Esophagus mucosa (tissue), 1 donor: Measurements from ENCODE around the gene STK10. TPM values are rescaled to one million over a fixed set of nuclear protein-coding genes. Genes with fewer than 3 reads are reported as not detected.
A peak's percentile ranks its signal among the peaks of the same experiment; 100 is the strongest.
"Not testable (repeated sequence)": the region's sequence is repeated elsewhere in the genome, so short reads cannot be mapped to it uniquely, and the experiment has no call there.

Source experiments
- ATAC-seq: fragments of 200-7000 bp; cut with Tn5 transposase; one replicate; pipeline ENCODE4 v1.9.1; 2020
- total RNA-seq: library from RNA; stranded (reverse); gene quantifications from one replicate; pipeline ENCODE4 v1.2.4, GENCODE V29; 2023
- donor health status: DM: yes; HTN: yes; CAD: no.

Gene STK10
- total RNA-seq, 1 donor from 2014 or later: 7.3 TPM

DNA sequence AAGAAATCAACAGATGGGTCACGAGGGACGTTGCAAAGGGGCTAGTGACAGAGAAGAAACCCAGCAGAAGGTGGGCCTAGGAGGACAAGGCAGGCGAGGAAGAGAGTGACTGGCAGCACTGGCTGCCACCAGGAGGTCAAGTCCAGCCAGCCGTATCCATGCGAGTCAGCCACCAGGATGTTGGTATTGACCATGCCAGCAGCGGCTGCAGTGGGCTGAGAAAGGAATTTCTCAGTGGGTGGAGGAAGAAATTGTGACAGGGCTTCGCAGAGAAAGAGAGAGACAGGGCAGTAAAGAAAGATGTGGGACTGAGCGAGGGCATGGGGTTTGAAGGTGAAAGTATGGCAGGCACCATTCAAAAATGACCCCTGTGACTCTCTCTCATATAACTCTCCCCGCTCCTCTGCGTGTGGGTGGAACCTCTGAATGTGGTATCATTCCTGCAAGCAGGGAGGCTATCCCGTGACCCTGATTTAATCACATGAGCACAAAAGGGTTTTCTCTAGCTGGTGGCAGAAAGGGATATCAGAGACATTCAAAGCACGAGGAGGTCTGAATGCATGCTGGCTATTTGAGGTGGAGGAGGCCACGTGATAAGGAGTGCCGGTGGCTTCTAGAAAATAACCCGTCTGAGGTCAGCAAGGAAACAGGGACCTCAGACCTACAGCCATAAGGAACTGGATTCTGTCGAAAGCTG is 136.2 kb downstream of the STK10 start:
- no peak for ATAC-seq

DNA sequence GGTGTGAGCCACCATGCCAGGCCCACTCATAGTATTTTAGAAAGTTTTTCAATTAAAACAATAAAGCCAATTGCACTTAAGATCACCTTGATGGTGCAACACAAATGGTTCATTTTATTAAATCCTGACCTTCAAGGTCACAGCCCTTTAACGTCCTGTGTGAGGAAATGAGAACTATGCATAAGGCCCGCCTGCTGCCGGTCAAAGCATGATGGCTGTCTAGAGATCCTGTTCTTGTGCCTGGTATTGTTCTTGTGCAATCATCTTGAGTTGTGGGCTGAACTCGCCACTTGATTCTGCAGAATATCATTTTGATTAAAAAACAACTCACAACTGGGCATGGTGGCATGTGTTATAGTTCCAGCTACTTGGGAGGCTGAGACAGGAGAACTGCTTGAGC is 137.9 kb downstream of the STK10 start:
- no peak for ATAC-seq

DNA sequence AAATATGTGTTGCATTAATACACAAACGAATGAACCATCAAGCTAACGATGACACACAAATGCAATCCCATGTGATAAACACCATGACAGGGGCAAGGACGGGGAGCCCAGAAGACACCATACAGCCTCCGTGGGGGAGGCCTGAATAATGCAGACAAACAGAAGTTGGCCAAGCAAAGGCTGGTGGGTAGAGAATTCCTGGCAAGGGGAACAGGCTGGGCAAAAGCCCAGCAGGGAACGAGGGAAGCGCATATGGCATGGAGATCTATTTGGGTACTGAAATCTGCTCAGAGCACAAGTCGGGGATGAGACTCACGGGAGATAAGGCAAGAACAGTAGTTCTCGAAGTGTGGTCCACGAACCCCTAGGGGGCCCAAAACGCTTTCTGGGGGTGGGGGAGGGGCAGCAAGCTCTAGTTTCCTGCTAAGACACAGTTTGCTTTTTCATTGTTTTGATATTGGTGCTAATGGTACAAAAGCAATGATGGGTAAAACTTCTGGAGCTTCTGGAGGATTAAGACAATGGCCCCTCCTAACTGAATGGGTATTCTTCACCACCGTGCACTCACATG is 138.7 kb downstream of the STK10 start:
- no peak for ATAC-seq

DNA sequence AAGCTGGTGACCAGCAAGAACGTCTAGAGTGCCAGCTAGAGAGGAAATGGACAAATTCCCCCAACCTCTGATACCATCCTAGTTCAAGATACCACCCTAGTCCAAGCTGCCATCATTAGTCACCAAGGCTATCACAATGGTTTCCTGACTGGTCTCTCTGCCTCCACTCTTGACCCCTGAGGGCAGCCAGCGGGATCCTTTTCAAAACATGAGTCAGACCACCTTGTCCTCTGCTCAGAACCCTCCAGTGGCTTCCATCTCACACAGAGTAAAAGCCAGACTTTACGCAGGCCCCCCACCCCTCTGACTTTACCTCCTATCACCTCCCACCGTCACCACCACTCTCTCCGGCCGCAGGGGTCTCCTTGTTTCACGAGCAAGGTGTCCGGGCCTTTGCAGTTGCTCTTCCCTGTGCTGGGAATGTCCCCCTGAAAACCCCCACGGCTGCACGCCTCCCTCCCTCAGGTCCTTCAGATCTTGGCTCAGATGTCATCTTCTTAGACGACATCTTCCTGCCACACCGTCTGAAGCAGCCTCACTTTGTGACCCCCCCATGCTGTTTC is 139.4 kb downstream of the STK10 start:
- ATAC-seq: no peak

DNA sequence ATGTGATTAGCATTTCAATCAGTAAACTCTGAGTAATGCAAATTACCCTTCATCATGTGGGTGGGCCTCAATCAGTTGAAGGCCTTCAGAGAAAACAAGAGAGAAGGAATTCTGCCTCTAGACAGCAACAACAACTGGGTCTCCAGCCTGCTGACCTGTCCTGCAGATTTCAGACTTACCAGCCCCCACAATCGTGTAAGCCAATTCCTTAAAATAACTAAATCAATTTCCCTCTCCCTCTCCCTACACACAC is 139.9 kb downstream of the STK10 start:
- ATAC-seq: no peak

DNA sequence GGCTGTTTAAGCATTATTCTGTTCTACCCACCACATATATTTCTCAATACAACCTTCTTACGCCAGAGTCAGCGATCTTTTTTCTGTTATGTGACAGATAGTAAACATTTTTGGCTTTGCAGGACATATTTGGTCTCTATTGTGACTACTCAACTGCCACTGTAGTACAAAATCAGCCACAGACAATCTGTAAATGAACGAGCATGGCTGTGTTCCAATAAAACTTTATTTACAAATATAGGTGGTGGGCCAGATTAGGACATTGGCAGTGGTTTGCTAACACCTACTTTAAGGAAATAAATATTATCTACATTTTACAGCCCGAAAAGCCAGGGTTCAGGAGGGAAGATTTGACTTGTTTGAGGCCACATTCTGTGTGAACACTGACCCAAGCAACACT is 141.4 kb downstream of the STK10 start:
- ATAC-seq: no peak

DNA sequence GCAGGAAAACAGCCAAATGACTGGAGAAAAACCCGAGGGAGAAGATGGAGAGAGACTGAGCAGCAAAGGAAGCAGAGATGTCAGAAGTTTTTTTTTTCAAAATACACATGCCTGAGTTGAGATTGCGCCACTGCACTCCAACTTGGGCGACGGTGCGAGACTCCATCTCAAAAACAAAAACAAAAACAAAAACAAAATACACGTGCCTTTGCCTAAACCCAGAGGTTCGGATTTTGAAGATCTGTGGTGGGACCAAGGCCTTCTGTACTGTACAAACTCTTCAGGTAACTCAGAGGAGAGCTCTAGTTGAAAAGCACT is 142.8 kb downstream of the STK10 start:
- no peak for ATAC-seq

DNA sequence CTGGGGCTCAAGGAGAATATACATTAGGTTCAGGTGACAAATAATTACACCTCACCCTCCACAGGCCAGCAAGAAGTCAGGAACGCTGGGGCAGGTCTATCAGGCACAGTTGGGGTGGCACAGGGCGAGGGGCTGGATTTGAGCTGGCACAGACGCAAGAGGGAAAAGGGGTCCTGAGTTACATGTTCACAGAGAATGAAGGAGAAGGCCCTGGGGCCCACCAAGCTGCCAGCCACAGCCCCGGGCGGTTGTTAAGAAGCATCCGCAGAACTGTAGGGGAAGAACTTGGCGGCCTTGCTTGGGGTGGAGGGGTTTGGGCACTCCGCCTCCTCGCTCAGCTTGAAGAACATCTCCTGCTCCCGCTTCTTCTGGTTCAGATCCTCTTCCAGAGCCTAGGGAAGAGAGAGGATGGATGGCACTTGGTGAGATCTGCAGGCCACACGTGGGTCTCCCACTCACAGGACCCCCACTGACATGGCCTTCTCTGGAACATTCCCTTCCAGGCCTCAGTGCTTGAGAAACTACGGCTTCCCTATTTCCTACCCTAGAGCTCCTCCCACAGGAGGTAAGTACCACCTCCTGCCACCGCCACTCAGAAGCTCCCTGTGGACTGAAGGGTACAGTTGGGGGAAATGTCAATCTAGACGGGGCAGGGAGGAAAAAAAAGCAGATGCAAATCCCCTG is 143.3 kb downstream of the STK10 start:
- no peak for ATAC-seq

DNA sequence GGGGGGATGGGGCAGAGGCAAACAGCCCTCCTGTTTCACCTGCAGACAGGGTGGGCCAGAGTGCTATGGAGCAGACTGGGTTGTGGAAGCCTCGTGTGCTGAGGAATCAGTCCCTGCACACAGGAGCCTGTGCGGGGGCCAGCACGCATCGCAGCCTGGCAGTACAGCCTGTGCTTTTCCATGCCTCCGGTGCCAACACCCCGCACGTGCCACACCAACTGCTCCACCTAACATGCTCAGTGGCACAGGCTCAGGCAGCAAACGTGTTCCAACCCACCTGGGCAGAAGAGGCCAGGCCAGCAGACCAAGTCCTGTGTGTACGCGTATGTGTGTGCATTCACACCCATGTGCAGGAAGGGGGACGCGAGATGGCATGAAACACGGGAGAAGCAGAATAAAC is 144.2 kb downstream of the STK10 start:
- peak; percentile 69 for ATAC-seq

DNA sequence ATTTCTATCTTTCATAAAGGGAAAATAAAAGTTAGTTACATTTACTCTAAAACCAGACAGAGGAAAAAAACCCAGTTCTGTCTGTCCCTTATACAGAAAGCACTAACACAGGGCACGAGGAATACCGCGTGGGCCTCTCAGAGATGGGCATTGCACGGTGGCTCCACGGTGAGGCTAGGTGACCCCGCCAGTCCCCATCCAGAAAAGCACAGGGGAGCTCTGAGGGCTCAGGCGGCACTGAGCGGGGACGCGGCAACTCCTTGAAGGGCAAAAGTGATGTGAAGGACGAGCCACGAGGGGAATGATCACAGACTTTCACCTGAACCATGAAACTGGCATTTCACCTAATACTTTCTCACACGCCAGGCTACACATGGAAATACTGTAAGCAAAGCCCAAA is 145.8 kb downstream of the STK10 start:
- ATAC-seq: no peak

DNA sequence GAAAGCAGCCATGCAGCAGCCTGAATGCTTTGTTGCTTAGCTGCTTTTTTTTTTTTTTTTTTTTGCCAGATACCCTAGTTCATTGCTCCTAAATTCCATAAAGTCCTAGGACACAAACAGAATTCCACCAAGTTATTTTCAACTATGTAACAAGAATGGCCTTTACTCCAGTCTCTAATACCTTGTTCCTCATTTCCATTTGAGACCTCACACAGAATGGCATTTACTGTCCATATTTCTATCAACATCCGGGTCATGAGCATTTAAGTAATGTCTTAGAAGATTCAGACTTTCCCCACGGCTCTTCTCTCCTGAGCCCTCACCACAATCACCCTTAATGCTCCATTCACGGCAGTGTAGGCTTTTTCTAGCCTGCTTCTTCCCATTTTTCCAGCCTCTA is 149.9 kb downstream of the STK10 start:
- no peak for ATAC-seq

DNA sequence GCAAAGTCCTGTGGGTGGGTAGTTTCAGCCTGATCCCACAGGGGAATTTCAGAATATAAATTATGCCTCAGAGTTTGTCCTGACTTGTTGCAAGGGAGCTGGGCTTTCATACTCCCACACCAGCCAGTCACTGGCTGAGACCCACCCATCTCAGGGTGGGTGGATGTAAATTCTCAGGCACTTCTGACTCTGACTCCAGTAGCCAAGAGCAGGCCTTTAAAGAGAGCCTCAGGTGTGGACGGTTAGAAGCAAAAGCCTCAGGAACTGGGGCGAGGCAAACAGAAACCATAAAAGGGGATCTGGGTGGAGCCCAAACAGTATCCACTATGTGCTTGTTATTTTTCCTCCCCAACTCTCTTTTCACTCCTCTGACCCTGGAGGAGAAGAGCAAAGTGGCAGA is 153.0 kb downstream of the STK10 start:
- ATAC-seq: peak; percentile 82

DNA sequence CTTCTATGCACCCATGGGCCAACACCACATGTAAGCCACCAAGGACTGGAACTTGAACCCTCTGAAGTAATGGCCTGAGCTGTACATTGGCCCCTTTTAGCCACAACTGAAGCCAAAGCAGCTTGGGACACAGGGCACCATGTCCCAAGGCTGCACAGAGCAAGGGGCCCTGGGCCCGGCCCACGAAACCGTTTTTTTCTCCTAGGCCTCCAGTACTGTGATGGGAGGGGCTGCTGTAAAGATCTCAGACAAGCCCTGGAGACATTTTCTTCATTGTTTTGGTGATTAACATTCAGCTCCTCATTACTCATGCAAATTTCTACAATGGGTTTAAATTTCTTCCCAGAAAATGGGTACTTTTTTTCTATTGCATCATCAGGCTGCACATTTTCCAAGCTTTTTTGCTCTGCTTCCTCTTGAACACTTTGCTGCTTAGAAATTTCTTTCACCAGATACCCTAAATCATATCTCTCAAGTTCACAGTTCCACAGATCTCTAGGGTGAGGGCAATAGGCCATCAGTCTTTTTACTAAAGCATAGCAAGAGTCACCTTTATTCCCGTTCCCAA is 156.0 kb downstream of the STK10 start:
- no peak for ATAC-seq

DNA sequence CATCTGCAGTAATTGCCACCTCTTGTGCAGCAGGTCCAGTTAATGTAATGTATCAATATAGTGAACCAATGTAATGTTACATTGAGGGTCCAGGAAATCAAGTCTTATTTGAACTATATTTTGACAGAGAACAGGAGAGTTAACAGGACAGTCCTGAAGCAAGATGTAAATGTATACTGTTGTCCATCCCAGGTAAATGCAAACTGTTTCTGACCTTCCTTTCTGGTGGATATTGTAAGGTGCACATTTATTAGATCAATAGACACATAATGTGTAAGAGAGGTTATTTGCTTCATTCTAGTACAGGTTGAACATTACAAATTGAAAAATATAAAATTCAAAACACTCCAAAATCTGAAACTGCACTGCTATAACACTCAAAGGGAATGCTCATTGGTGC is 158.1 kb downstream of the STK10 start:
- ATAC-seq: no peak

DNA sequence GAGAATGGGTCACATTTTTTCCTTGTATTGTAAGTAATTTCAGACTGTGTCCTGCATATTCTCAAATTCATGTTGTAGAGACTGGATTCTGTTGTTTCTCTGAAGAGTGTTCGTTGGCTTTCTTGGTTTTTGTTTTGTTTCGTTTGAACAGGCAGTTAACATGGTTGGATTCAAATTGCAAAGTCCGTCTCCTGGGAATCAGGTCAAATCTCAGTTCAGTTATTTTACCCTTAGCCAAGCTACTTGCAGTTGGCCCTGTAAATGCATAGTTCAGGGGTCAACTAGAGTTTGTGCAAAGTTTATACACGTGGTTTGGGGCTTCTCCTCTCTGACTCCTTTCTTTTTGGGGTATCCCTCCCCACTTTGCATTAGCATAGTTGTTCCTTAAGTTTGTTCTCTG is 159.9 kb downstream of the STK10 start:
- no peak for ATAC-seq

DNA sequence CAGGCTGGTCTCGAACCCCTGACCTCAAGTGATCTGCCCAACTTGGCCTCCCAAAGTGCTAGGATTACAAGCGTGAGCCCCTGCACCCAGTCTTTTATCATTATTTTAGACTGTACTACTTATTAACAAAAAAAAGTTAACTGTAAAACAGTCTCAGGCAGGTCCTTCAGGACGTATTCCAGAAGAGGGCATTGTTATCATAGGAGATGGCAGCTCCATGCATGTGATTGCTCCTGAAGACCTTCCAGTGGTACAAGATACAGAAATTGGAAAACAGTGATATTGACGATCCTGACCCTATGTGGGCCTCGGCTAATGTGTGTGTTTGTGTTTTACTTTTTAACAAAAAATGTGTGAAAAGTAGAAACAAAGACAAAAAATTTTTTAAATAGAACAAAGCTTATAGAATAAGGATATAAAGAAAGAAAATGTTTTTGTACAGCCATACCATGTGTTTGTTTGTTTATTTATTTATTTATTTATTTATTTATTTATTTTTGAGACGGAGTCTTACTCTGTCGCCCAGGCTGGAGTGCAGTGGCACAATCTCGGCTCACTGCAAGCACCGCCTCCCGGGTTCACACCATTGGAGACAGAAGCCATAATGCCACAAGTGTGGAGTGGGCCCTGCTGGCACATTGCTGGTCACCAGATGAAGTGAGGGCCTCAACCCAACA is 167.8 kb downstream of the STK10 start:
- ATAC-seq: not testable (repeated sequence)

DNA sequence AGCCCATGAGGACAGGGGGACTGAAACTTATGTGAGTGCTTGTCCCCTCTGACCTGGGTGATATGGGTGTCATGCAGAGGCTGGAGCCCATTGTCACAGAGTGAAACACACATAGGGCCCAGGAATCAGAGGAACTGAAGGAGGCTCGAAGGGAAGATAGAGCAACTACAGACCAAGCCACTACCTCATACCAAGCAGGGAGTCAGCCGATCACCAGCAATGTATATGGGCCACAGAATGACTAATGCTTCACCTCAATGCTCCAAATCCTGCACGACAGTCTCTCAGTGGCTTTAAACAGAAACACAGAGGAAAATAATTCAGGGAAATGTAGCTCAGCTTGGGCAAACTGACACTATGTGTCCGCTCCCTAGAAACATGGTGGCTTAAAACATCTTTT is 172.7 kb downstream of the STK10 start:
- peak; percentile 38 for ATAC-seq

DNA sequence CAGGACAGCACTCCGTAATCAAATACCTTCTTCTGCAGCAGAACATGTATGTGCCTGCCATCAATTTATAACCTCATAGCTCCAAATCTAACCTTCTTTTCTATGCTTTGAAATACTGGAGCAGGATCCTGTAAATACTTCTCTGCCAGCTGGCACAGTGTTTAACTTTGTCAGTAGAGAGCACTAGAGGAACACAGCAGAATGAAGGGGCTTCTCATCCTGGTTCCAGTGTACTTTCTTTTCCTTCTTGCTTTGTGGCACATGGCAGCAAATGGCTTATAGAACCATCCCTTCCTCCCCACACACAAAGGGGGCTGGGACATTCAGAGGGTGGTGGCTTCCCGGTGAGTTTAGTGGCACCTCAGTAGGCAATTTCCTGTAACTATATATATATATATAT is 177.7 kb downstream of the STK10 start:
- no peak for ATAC-seq

DNA sequence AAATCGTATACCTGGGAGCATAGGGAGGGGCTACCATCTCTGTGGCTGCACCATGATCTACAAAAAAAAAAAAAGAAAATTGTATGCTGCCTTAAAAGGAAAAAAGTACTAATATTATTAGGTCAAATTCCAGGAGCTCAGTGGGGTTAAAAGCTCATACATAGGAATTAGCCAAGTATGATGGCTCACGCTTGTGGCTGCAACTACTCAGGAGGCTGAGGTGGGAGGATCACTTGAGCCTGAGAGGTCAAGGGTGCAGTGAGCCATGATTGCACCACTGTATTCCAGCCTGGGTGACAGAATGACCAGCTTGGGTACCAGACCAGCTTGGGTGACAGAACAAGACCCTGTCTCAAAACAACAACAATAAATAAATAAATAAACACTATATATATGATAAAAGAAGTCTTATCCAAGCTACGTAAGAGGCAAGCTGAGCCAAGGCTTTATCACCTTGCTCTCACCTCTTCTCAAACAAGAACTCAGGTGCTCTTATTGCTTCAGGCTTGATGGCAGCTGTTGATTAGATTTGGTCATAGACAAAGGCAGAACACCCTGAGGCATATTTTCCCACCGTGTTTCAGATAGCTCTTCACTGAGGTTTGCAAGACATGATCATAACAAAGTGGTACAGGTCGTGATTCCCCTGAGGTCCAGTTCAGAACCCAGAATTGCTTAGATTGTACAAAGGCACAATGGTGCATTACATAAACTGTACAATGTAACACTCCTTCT is 178.3 kb downstream of the STK10 start:
- no peak for ATAC-seq

DNA sequence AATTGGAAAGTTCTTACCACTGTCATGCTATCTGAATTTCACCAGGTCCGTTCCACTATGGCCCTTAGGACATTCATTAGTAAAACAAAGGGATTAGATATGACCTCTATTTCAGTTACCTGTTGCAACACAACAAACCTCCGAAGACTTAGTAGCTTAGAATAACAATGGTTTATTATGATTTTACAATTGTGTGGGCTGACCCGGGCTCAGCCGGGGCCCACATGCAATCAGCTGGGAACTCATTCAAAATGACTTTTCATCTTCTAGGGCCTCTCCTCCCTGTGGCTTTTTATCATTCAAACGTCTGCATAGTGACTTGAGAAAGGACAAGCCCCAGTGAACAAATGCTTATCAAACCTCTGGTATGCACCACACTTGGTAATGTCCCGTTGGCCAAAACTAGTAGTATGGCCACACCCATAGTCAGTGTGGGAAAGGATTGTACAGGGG is 179.3 kb downstream of the STK10 start:
- no peak for ATAC-seq

DNA sequence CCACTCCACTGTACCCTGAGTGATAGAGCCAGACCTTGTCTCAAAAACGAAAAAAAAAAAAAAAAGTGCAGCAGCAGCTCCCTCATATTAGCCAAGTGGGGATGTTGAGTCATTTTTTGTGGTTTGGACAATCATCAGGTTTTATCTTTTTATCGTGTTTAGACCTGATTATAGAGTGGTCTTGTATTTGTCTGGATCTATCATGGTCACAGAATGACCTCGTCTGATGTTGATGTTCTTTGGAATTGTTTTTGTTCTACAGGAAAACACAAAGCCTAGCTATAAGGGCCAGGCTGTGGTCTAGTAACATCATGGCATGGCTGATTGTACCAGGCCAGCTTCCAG is 179.9 kb downstream of the STK10 start:
- ATAC-seq: no peak

DNA sequence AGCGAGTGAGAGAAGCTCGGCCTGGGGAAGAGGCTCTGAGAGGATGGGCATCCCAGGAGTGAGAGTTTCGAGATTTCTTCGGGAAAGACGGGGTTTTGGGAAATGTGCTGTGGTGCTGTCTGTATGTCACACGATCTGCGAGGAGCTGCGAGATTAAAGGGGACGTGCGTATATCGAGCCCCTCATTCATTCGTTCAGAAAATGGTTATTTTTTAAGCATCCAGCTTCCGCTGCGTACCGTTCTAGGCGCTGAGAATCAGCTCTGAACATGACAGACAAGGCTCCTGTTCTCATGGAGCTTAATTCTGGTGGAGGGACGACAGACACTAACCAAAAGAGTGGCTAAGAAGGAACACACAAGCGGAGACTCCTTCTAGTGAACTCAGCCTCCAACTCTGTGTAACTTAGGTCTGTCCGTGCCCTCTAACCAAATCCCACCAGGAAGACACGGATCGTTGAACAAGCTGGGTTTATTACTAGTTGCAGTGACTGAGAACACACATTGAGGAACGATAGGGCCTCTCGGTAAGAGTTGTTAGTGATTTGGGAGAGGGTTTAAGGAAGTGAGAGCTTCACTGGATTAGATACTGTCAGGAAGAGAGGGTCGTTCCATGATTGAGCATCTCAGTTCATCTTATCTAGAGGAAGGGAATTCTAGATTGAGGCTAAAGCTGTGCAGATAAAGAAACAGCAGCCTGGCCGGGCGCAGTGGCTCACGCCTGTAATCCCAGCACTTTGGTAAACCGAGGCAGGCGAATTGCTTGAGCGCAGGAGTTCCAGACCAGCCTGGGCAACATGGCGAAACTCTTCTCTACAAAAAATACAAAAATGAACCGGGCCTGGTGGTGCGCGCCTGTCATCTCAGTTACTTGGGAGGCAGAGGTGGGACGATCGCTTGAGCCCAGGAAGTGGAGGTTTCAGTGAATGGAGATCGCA is 180.6 kb downstream of the STK10 start:
- no peak for ATAC-seq
